Measurements from ENCODE around the gene MUS81. TPM values are rescaled to one million over a fixed set of nuclear protein-coding genes. Genes with fewer than 3 reads are reported as not detected.

MUS81 gene
- total and polyA plus RNA-seq, 2 of the 13 experiments (the other 11 are each of a cell fraction or from before 2014, with no cell fraction given), result 25.6 to 30.2 TPM

GRCh38 chr11:65900125-65900898 is 40.1 kb downstream of the MUS81 start, which contains the start of gene FOSL1 (continued):
- no peak for TF ChIP-seq GFI1 (CRISPR knock-in tag; IDR thresholded peaks at IDR 0.05; ENCODE audit: borderline replicate concordance)
- TF ChIP-seq ZNF460 (CRISPR knock-in tag; IDR thresholded peaks at IDR 0.05; ENCODE audit: borderline replicate concordance), result no peak
- no peak for TF ChIP-seq CC2D1A (CRISPR knock-in tag; IDR thresholded peaks at IDR 0.05)
- peak; percentile 51; the same call in 1 of the 2 replicates for TF ChIP-seq ZNF788 (CRISPR knock-in tag; IDR thresholded peaks at IDR 0.05; ENCODE audit: borderline replicate concordance)
- no peak for TF ChIP-seq THYN1 (CRISPR knock-in tag; IDR thresholded peaks at IDR 0.05; ENCODE audit: borderline replicate concordance, low read depth)
- TF ChIP-seq TBP (CRISPR knock-in tag; IDR thresholded peaks at IDR 0.05), result no peak
- TF ChIP-seq ZNF335 (CRISPR knock-in tag; IDR thresholded peaks at IDR 0.05), result no peak
- no peak for TF ChIP-seq ZNF75D (CRISPR knock-in tag; IDR thresholded peaks at IDR 0.05; ENCODE audit: borderline replicate concordance)
- TF ChIP-seq ZNF441 (CRISPR knock-in tag; IDR thresholded peaks at IDR 0.05; ENCODE audit: borderline replicate concordance), result no peak
- TF ChIP-seq ARNT2 (CRISPR knock-in tag; IDR thresholded peaks at IDR 0.05; ENCODE audit: low read depth), result peak; percentile 83
- TF ChIP-seq ATF2 (CRISPR knock-in tag; IDR thresholded peaks at IDR 0.05), result peak; percentile 52; the same call in 1 of the 2 replicates
- TF ChIP-seq MYNN (CRISPR knock-in tag; IDR thresholded peaks at IDR 0.05; ENCODE audit: low read depth), result no peak
- TF ChIP-seq ZNF674 (CRISPR knock-in tag; IDR thresholded peaks at IDR 0.05; ENCODE audit: low read depth), result no peak
- TF ChIP-seq MYPOP (CRISPR knock-in tag; IDR thresholded peaks at IDR 0.05), result peak; percentile 72
- TF ChIP-seq ZKSCAN1 (IDR thresholded peaks at IDR 0.05; ENCODE audit: low read length), result no peak
- no peak for TF ChIP-seq TSC22D2 (CRISPR knock-in tag; IDR thresholded peaks at IDR 0.05; ENCODE audit: borderline replicate concordance)
- TF ChIP-seq RORA (CRISPR knock-in tag; IDR thresholded peaks at IDR 0.05), result no peak
- TF ChIP-seq FOSL2 (CRISPR knock-in tag; IDR thresholded peaks at IDR 0.05), result peak; percentile 83
- TF ChIP-seq ZNF264 (CRISPR knock-in tag; IDR thresholded peaks at IDR 0.05), result peak; percentile 50; the same call in 1 of the 2 replicates
- TF ChIP-seq ZNF83 (CRISPR knock-in tag; IDR thresholded peaks at IDR 0.05; ENCODE audit: borderline replicate concordance), result no peak
- no peak for TF ChIP-seq BCL3 (CRISPR knock-in tag; IDR thresholded peaks at IDR 0.05)

Measured in HepG2 (cell line).